HG03135 (cell line): ENCODE results near the gene ADAMTSL2.

Experiments used
- ATAC-seq: cut with Tn5 transposase; IDR thresholded peaks from one replicate; pipeline ENCODE4 v1.9.1; 2021; ENCODE audit warnings: mild to moderate bottlenecking, moderate library complexity; ENCODE audit not compliant: unreplicated experiment

The ADAMTSL2 gene

DNA sequence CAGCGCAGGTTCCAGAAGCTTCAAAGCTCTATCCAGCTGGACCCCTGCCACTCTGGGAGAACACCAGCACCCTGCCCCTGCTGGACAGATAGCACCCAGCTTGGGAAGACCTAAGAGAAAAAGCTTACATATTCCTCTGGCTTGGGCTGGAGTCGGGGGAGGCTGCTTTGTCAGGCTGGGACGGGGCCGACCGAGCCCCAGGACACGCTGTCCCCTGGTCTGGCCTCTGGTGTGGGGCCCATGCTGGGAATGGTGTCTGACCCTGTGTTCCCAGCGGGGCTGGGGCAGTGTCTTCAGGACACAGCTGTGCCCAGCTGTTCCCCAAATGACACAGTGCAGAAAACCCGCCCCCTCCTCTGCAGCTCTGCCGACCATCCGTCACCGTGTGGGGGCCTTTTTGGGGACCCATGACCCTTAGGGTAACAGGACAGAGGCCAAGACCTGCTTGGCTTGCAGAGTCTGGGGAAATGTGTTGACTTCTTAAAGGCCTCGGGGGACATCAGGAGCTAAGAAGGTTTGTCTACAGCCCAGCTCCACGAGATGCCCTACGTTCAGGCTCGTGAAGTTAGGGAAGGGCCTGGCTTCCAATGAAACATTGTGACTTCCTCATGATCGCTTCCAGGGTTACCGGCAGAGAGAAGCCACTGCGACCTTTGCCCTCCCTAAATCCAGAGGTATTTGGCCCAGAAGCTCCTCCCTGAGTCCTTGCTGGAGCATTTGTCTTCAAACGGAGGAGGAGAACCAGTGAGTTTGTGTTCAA lies 35.2 kb upstream of the ADAMTSL2 start:
- no peak for ATAC-seq

DNA sequence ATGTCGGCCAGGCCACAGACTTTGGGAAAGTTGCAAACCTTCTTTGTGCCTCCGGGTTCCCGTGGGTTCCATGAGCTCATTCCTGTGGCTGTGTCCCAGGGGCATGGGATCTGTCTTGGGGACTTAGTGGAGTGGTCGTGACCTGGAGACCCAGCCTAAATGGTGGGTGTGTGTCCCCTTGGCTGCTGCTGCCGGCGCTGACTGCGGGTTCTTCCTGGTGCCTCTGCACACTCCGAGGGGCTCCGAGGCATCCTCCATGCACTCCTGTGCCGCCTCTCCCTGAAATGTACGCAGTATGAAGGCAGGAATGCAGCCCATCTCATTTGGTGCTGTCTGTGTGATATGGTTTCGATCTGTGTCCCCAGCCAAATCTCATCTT lies 34.6 kb upstream of the ADAMTSL2 start:
- ATAC-seq: no peak

DNA sequence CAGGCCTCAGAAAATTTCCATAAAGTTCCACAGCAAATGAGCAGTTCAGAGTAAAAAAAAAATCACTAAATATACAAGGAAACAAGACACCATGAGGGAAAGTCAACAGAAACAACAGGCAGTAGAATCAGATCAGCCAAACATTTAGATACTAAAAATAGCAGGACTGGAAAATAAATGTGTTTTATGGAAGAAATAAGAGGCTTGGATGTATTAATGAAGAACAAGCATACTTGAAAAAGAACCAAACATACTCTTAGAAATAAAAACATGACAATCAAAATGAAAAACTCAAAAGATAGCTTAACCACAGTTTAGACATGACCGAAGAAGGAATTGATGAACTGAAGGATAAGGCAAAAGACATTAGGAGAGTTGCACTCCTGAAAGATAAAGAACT lies 32.4 kb upstream of the ADAMTSL2 start:
- ATAC-seq: no peak

DNA sequence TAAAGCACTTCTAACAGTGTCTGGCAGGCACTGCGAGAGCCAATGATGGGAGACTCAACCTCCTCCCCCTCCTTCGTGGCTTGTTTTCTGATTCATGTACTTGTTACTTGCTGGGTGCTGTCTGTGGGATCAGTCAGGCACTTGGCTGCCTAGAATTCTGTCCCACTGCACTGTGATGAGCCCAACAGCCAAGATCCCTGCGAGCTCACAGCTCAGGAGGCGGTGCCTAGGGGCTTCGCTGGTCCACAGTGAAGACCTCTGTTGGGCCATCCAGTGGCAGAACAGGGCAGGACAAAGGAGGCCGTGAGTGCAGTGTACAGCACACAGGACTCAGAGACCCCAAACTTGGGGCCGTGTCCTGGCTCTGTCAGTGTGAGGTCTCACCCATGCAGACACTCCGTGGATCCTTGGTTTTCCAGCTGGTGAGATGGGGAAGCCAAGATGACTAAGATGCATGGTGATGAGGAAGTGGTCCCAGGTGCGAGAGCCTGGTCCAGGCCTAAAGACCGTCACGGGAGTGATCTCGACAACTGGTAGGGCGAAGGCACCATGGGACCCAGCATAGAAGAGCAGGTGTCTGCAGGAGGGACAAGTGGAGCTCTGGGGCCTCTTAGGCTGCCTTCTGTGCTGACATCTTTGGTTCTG lies 29.2 kb upstream of the ADAMTSL2 start:
- ATAC-seq: no peak

DNA sequence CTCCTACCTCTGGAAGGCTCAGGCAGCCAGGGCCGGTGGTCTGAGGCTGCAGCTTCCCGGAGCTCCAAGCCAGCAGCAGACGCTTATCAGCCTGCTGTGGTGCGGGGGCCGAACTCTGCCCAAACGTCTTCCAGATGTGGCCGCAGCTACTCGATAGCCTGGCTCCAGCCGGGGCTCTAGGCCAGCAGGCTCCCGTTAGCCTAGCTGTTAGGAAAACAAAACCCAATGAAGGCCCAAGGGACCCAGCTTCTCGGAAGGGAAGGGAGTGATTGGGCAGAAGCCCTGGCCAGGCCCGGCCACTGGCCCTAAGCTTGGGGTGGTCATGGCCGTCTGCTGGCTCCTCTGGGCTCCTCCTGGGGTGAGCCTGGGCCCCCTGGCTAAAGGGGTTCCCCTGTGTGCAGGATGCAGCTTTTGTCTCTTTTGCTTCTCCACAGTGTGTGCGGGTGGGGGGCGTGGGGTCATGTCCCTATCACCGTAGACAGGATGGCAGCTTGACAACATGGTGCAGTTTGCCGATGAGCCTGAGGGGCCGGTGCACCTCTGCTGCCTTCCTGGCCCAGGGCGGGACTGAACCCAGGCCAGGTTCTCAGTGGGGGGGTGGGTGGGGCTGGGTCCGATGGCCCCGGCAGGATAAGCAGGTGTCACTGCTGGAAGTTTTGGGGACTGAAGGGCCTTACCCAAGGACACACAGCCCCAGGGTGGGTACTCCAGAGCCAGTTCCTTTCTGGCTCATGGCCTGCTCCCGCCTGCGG lies 28.4 kb upstream of the ADAMTSL2 start:
- ATAC-seq: no peak

DNA sequence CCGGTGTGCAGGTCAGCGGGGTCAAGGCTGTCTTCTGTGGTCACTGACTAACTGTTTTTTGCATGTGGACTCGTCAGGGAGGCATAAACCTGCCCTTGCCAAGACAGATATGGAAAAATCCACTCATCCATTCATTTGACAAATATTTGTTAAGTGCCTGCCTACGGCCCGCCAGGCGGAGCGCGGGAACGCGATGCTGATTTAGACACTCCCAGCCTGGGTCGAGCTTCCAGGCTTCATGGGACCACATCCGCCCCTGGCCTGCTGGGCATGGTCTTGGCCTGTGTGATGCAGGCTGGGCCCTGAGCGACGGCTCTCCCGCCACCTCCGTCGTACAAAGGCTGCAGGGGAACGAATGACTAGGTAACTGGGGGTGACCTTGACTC lies 27.9 kb upstream of the ADAMTSL2 start:
- ATAC-seq: no peak

DNA sequence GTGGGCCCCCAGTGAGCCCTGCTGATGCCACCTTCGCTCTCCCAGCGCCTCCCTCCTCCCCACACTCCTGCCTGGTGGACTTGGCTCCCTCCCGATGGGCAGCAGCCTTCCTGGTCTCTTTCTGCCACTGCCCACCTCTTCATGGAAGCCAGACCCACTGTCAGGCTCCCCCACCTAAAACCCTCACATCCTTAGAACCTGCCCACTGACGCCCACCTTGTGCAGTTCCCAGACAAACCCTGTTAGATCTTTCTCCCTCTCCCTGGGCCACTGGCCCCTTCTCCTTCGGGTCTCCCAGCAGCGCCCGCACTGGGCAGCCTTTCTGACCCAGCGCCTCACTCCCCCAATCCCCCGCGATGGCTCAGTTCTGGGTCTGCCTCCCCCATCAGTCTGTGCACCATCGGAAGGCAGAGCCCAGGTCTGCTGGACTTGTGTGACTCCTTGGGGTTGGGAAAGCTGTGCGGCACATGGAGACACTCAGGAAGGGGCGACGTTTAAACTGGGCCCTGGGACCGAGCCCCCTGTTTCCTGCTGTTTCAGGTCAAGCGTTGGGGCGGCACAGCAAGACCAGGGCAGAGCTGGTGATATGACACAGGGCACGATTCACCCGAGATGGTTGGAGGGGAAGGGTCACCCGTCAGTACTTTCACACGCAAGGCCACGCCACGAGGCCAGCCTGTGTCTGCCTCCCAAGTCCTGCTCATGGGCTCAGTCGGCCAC lies 27.1 kb upstream of the ADAMTSL2 start:
- no peak for ATAC-seq

DNA sequence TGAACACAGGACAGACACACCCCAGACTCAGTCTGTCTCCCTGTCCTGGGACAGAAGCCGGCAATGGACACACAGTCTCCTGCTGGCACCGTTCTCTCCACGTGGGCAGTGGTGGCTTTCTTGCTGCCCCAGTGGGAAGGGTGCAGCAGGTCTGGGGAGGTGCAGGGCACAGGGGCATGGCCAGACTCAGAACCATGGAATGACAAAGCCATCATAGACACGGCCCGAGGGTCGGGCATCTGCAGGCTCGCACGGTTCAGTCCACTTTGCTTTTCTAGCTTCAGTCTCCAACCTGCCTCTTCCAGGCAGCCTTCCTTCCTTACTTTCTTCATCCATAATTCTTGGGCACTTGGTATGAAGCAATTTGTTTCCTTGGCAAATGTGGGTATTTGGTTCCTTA lies 26.5 kb upstream of the ADAMTSL2 start:
- no peak for ATAC-seq

DNA sequence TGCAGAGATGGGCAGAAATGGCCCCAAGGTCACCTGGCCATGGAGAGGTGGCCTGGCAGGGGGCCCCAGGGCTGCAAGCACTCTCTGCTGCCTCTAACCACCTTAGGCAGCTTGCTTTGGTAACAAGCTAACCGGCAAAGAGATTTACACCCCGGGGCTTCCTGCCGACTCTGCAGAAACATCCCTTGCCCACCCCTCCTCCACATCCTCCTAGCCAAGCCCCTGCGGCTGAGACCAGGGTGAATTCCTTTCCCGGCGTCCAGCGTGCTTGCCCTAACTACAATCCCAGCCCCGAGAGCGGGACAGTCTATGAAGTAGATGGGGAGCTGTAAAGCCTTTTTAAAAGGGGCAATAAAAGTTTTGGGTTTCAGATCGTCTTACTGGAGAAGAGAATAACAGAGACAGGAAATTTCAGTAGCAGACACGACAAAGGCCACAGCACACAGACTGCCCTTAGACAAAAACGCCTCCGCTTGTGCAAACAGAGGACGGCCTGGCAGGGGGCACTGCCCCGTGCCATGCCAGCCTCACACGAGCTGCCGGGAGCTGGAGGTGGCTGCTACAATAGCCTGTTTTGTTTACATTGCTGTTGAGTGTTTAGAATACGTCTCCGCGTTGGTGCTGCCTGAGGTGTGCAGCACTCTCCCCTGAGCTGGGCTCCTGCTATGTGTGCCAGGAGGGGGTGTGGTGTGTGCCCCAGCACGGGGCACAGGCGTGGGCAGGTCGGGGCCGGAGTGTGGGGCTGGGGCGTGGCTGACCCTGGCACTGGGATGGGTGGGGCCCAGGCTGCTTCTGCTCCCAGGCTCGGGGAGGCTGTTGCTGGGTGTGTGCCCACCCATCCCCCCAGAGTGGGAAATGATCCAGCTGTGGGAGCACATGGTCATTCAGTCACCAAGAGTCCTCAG lies 25.1 kb upstream of the ADAMTSL2 start:
- ATAC-seq: no peak

DNA sequence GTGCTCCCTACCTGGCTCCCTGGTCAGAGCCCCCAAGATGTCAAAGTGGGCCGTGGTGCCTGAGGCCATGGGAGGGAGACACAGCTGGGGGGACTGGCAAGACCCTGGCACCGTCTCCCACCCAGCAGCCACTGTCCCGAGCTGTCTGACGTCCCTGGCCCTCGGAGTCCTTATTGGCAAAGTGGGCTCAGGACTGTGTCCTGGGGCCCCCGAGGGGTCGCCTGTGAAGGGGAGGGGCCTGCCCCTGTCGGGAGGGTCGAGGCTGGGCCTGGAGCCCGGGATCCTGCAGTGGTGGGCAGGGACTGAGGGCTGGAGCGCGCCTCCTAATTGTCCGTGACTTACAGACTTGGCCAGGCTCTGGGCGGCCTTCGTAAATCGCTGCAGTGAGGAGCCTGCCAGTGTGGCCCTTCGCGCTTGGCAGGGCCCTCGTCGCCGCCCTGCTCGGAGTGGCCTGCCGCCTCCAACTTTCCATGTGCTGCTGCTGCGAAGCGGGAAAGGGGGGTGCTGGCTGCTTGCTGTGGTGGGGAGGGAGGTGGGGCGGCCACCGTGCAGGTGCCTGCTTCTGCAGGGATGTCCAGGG lies 23.5 kb upstream of the ADAMTSL2 start:
- no peak for ATAC-seq

DNA sequence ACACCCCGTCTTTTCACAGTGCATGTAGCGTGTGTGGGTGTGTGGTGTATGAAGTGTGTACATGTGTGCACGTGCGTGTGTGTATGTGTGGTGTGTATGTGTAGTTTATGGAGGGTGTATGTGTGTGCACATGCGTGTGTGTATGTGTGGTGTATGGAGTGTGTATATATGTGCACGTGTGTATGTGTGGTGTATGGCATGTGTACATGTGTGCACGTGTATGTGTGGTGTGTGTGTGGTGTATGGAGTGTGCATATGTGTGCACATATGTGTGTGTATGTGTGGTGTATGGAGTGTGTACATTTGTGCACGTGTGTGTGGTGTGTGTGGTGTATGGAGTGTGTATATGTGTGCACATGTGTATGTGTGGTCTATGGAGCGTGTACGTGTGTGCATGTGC lies 22.9 kb upstream of the ADAMTSL2 start:
- ATAC-seq: no peak

DNA sequence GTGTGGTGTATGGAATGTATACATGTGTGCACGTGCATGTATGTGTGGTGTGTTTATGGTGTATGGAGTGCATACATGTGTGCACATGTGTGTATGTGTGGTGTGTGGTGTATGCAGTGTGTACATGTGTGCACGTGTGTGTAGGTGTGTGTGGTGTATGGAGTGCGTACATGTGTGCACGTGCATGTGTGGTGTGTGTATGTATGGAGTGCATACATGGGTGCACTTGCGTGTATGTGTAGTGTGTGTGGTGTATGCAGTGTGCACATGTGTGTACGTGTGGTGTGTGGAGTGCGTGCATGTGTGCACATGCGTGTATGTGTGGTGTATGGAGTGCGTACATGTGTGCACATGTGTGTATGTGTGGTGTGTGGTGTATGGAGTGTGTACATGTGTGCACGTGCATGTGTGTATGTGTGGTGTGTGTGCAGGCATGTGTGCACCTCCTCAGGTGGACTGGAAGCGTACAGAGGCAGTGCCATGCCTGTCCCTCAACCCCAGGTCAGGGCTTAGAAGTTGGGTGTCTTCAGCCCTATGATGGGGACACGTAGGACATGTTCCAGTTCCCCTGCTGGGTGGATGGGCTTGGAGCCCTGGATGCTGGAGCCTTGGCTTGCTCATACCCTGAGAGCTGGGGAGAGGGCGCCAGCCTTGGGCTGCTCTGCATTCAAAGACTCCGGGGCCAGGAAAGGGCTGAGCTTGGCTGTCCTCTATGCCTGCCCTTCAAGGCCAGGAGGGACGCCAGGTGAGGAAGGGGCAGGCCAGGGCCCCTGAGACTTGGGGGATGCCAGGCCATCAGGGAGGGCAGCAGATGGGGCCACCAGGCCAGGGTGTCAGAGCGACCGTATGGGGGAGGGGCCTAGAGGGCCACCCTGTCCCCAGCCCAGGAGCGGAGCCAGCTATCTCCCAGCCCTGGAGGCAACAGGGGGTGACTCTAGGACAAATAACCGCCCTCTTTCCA lies 22.0 kb upstream of the ADAMTSL2 start:
- ATAC-seq: no peak

DNA sequence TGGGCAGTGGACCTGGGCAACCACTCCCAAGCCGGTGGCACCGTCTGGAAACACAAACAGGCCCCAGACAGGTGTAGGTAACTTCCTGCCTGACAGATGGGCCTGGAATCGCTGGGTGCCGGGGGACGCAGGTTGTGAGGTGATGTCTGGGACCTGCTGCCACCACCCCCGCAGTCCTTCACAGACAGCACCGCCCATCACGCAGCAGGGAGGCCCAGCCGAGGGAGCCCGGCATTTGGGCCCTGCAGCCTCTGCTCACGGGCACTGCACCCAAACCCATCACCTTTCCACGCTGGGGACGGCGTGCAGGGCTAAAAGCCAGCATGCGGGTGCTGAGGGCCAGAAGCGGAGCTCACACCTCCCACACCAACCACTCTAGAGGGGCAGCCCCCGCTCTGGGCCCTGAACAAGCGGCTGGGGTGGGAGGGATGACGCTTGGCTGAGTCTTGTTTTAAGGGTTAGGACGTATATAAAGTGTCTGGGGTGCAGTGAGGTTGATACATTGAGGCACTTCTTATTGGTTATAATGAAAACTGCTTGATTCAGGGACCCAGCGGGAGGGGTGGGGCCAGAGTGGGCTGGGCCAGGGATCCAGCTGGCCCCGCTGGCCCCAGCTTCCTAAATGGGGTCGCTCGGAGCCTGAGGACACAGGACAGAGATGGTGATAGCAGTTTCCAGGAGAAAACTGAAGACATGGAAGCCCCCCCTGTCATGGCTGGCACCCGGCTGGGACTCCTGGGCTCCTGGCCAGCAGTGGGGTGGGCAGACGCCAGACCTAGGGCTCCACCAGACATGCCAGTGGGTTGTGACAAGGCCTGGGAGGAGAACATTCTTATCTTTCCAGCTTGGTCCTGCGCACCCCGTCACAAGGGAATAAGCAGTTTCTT lies 21.0 kb upstream of the ADAMTSL2 start:
- ATAC-seq: no peak

DNA sequence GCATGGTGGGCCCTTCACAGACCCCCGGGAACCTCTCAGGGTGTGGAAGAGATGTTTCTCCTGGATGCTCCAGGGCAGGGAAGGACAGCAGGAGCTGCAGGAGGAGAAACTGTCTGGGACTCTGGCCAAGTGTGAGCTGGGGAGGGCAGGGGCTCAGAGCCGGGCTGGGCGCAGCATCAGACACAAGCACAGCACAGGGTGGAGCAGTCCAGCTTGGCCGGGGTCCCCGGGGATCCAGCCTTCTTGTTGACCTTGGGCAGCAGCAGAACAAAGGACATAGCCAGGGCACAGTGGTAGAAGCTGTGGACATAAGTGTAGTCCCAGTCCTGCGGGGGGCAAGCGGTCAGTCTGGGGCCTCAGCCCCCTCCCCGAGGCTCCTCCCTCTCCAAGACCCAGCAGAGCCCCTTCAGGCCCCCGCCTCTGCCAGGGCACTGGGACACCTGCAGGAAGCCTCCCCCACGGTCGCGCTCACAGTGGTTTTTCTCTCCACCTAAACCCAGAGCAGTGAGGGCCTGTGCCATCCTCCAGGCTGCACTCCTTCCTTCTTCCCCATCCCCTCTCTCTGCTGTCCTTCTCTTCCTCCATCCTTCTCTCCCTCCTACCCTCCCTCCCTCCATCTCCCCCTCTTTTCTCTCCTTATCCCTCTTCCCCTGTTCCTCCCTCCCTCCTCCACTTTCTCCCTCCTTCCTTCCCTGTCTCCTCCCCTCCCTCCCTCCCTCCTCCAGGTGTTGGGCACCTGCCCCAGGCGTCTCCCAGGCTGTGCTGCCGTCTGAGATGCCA lies 19.9 kb upstream of the ADAMTSL2 start:
- ATAC-seq: no peak

DNA sequence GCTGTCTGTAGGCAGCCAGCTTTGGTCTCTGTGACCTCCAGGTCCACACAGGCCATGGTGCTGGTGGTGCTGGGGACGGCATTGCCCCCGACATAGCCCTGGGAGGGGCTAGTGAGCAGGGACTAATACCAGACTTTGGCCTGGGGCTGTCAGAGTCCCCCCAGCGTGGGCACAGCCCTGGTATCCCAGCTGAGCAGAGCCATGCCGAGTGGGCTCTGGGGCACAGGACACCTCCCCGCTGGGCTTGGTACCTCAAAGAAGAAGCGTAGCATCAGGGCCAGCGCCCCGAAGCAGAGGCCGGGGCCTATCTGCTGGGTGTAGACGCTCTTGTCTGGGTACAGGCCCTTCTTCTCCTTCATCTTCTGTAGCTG lies 19.3 kb upstream of the ADAMTSL2 start:
- no peak for ATAC-seq

DNA sequence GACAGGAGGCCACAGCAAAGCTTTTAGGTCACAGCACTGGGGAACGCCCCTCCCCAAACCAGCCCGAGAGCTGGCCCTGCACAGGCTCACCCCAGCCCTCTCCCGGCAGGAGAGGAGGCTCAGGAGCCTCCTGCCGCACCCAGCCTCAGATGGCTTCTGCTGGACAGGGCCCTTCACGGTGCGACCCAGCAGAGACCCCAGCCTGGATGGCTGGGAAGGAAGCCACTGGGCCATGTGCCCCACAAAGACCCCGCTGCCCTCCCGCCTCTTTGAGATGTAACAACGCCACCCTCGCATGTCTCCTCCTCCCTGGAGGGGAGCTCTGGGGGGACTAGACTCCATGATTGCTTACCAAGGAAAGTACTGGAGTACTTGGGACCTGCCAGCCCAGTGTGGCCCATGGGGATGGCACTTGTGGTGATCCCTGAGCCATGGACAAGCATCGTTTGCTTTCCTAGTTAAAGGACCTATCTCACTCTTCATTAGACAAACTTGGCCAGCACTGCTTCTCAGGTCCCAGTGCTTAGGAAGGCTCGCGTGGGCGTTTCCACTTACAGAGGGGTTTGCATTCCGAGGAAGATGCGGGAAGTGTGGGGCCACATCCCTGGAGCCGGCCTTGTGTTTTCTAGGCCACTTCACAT lies 18.8 kb upstream of the ADAMTSL2 start:
- no peak for ATAC-seq
